ENCODE measurements around the gene CTXN1.

Gene CTXN1

DNA sequence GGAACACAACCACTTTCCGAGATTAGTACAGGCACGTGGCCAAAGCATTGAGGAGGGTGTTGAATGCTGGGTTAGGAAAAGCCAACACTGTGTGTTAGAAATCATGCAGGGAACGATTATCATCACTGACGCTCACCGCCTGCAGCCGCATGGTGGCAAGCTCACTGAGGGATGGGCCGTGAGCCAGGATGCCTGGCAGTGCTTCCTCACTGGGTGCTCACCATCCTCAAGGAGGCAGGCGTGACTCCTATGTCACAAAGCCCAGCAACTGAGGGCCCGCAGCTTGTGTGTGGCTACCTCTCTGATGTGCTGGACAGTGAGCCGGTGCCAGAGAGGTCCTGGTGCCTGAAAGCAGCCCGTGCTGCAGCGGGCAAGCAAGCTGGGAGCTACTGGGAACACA, 47.9 kb upstream of the CTXN1 start (continued):
- TF ChIP-seq ZNF266 (tag by site-specific recombination; IDR thresholded peaks at IDR 0.05; ENCODE audit: low read depth) (no peak), ZNF112 (tag by site-specific recombination; IDR thresholded peaks at IDR 0.05) (no peak), ZFP3 (tag by site-specific recombination; IDR thresholded peaks at IDR 0.05; ENCODE audit: low read depth) (no peak)
- TF ChIP-seq, protein P1, sequence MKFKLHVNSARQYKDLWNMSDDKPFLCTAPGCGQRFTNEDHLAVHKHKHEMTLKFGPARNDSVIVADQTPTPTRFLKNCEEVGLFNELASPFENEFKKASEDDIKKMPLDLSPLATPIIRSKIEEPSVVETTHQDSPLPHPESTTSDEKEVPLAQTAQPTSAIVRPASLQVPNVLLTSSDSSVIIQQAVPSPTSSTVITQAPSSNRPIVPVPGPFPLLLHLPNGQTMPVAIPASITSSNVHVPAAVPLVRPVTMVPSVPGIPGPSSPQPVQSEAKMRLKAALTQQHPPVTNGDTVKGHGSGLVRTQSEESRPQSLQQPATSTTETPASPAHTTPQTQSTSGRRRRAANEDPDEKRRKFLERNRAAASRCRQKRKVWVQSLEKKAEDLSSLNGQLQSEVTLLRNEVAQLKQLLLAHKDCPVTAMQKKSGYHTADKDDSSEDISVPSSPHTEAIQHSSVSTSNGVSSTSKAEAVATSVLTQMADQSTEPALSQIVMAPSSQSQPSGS (tag by site-specific recombination; IDR thresholded peaks at IDR 0.05; ENCODE audit: low read depth) = no peak
- TF ChIP-seq, protein P2, sequence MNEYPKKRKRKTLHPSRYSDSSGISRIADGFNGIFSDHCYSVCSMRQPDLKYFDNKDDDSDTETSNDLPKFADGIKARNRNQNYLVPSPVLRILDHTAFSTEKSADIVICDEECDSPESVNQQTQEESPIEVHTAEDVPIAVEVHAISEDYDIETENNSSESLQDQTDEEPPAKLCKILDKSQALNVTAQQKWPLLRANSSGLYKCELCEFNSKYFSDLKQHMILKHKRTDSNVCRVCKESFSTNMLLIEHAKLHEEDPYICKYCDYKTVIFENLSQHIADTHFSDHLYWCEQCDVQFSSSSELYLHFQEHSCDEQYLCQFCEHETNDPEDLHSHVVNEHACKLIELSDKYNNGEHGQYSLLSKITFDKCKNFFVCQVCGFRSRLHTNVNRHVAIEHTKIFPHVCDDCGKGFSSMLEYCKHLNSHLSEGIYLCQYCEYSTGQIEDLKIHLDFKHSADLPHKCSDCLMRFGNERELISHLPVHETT (tag by site-specific recombination; IDR thresholded peaks at IDR 0.05) = no peak
- TF ChIP-seq, protein P3, sequence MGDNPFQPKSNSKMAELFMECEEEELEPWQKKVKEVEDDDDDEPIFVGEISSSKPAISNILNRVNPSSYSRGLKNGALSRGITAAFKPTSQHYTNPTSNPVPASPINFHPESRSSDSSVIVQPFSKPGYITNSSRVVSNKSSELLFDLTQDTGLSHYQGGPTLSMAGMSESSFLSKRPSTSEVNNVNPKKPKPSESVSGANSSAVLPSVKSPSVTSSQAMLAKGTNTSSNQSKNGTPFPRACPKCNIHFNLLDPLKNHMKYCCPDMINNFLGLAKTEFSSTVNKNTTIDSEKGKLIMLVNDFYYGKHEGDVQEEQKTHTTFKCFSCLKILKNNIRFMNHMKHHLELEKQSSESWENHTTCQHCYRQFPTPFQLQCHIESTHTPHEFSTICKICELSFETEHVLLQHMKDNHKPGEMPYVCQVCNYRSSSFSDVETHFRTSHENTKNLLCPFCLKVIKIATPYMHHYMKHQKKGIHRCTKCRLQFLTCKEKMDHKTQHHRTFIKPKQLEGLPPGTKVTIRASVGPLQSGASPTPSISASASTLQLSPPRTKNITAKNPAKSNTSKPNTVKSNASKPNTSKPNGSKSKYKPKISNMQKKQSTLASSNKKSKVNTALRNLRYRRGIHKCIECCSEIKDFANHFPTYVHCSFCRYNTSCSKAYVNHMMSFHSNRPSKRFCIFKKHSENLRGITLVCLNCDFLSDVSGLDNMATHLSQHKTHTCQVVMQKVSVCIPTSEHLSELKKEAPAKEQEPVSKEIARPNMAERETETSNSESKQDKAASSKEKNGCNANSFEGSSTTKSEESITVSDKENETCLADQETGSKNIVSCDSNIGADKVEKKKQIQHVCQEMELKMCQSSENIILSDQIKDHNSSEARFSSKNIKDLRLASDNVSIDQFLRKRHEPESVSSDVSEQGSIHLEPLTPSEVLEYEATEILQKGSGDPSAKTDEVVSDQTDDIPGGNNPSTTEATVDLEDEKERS (tag by site-specific recombination; IDR thresholded peaks at IDR 0.05) = no peak
- TF ChIP-seq, protein P4, sequence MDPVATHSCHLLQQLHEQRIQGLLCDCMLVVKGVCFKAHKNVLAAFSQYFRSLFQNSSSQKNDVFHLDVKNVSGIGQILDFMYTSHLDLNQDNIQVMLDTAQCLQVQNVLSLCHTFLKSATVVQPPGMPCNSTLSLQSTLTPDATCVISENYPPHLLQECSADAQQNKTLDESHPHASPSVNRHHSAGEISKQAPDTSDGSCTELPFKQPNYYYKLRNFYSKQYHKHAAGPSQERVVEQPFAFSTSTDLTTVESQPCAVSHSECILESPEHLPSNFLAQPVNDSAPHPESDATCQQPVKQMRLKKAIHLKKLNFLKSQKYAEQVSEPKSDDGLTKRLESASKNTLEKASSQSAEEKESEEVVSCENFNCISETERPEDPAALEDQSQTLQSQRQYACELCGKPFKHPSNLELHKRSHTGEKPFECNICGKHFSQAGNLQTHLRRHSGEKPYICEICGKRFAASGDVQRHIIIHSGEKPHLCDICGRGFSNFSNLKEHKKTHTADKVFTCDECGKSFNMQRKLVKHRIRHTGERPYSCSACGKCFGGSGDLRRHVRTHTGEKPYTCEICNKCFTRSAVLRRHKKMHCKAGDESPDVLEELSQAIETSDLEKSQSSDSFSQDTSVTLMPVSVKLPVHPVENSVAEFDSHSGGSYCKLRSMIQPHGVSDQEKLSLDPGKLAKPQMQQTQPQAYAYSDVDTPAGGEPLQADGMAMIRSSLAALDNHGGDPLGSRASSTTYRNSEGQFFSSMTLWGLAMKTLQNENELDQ (tag by site-specific recombination; IDR thresholded peaks at IDR 0.05; ENCODE audit: low read depth) = no peak

DNA sequence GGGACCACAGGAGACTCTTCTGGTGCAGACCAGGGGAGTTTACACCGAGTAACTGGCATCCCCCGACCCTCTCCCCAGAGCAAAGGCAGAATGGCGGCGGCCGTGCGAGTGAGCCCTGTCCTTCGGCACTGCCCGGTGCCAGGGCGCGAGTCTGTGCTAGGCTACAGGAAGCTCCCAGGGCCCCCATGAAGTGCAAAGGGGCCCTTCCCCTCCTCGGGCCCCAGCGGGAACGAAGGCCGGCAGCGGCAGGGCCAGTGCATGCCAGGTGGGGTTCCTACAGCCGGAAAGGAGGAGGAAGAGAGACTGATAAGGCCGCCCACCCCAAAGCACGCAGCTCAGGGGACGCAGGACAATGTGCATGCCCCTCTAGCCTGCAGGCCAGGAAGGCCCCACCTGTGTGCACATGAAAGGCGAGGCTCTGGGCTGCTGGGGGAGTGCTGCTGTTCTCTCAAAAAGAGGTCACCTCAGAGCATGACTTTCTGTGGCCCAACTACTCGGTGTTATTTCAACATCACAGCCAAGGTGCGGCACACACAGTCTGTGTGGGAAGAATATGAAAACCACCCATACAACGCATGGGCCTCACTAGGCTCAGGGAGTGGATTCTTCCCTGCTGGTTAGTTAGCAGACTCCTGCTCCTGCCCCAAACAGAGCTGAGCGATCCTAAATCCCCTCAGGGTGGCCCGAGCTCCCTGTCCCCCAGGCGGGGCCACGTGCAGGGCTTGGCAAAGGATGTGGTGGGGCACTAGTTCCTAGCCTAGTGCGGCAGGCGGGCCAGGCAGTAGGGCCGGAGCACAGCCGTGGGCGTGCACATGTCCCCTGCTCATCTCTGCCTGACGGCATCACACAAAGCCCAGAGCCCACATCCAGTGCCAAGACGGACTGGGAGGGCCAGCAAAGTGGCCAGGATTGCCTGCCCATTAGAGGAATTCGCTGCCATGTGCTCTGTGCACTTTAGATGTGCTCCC, 45.9 kb upstream of the CTXN1 start:
- H3K4me1 ChIP-seq (ENCODE audit: control insufficient read depth, insufficient read depth, low read length) = no peaks in the 10 kb centered on the region
- H3K36me3 ChIP-seq (ENCODE audit: control insufficient read depth in 2 of 2, insufficient read depth in 1 of 2, low read length in 2 of 2) = peaks cover 23 to 86% of the 10 kb centered on the region in 2 experiments; a peak in 2 of 3 replicates
- POLR2A ChIA-PET = interaction anchor here (0.8 to 2.2 kb wide), 2 partner anchors 28 to 31 kb away, joined by 4 to 10 read pairs; partner anchors contain the start of gene TIMM44
- no peak overlapping the region for H3K27ac ChIP-seq (ENCODE audit: extremely low read depth, low read depth, low read length)
- CTCF ChIA-PET = interaction anchor here (0.7 to 2.7 kb wide), 9 partner anchors 11 to 282 kb away, joined by 3 to 17 read pairs (median 5); partner anchors contain the start of gene TIMM44
- no peaks in the 10 kb centered on the region for H3K9me3 ChIP-seq (ENCODE audit: control insufficient read depth, insufficient read depth, low read depth, low read length)
- TF ChIP-seq ZNF600 (tag by site-specific recombination; IDR thresholded peaks at IDR 0.05) (peak; percentile 47), ZNF785 (tag by site-specific recombination; IDR thresholded peaks at IDR 0.05) (no peak)
- no peak overlapping the region for H3K4me3 ChIP-seq (ENCODE audit: low read depth, low read length)

DNA sequence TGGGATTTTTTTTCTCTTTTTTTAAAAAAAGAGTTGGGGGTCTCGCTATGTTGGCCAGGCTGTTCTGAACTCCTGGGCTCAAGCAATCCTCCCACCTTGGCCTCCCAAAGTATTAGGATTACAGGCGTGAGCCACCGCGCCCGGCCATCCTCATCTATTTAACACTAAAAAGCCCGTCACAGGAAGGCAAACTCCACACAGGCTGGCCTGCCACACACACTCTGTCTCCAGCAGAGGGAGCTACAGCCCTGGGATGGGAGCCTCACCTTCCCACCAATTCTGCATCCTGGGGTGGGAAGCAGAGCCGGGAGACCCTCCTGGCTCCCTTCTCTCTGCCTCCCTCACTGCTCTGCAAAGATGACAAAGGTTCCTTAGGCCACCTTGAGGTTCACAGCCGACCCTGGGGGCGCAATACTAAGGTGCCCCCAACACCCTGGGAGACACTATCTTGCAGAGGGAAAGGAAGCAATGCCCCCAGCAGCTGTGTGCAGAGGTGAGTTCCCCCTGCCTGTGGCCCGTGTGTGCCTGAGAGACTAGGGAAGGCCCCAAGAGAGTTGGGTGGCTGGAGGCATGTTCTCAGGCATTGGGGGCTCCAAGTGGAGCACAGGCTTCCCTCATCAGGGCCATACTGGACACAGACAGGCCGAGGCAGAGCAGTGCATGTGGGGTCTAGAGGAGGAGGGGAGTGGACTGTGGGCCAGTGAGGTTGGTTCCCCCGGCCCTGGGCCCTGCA, 44.9 kb upstream of the CTXN1 start:
- Histone ChIP-seq H3K36me3 (ENCODE audit: control insufficient read depth in 2 of 2, insufficient read depth in 1 of 2, low read length in 2 of 2) (peaks cover 32 to 90% of the 10 kb centered on the region in 2 experiments; a peak in 2 of 3 replicates), H3K4me1 (ENCODE audit: control insufficient read depth, insufficient read depth, low read length) (no peaks in the 10 kb centered on the region), H3K27ac (ENCODE audit: extremely low read depth, low read depth, low read length) (no peak overlapping the region), H3K9me3 (ENCODE audit: control insufficient read depth, insufficient read depth, low read depth, low read length) (no peaks in the 10 kb centered on the region), H3K4me3 (ENCODE audit: low read depth, low read length) (no peak overlapping the region)
- ChIA-PET CTCF (interaction anchor here (0.6 to 2.7 kb wide), 23 partner anchors 9 to 791 kb away, joined by 3 to 18 read pairs (median 4); partner anchors contain the start of genes ELAVL1 and TIMM44), POLR2A (interaction anchor here (0.8 to 2.2 kb wide), 2 partner anchors 27 to 31 kb away, joined by 4 to 10 read pairs; partner anchors contain the start of gene TIMM44)
- TF ChIP-seq ZNF654 (tag by site-specific recombination; IDR thresholded peaks at IDR 0.05; ENCODE audit: low read depth) (peak; percentile 67), TCF7L2 (IDR thresholded peaks at IDR 0.05; ENCODE audit: borderline replicate concordance, low read depth, low read length) (no peak), SP7 (tag by site-specific recombination; IDR thresholded peaks at IDR 0.05) (no peak), ZNF837 (tag by site-specific recombination; IDR thresholded peaks at IDR 0.05) (no peak), GLIS1 (tag by site-specific recombination; IDR thresholded peaks at IDR 0.05) (peak; percentile 81), ZNF514 (tag by site-specific recombination; IDR thresholded peaks at IDR 0.05) (no peak), ZNF670 (tag by site-specific recombination; IDR thresholded peaks at IDR 0.05; ENCODE audit: low read depth) (no peak)
- TF ChIP-seq, protein P5, sequence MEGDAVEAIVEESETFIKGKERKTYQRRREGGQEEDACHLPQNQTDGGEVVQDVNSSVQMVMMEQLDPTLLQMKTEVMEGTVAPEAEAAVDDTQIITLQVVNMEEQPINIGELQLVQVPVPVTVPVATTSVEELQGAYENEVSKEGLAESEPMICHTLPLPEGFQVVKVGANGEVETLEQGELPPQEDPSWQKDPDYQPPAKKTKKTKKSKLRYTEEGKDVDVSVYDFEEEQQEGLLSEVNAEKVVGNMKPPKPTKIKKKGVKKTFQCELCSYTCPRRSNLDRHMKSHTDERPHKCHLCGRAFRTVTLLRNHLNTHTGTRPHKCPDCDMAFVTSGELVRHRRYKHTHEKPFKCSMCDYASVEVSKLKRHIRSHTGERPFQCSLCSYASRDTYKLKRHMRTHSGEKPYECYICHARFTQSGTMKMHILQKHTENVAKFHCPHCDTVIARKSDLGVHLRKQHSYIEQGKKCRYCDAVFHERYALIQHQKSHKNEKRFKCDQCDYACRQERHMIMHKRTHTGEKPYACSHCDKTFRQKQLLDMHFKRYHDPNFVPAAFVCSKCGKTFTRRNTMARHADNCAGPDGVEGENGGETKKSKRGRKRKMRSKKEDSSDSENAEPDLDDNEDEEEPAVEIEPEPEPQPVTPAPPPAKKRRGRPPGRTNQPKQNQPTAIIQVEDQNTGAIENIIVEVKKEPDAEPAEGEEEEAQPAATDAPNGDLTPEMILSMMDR (tag by site-specific recombination; IDR thresholded peaks at IDR 0.05) = peak; percentile 68
